K562 (cell line): Measurements from ENCODE around the gene CSPG5. TPM values are rescaled to one million over a fixed set of nuclear protein-coding genes. Genes with fewer than 3 reads are reported as not detected.

Experiments used
- BACH1 ChIP-seq: fragments of 200-800 bp; sonication (Bioruptor generic); IDR thresholded peaks from 2 replicates; pipeline ENCODE4 v1.6.1; 2016; ENCODE audit warnings: missing genetic modification characterization, missing compliant biosample characterization
- BHLHE40 ChIP-seq: IDR thresholded peaks from 2 replicates; pipeline ENCODE4 v1.6.1; 2011; ENCODE audit warnings: low read length, improper control_type of control experiment
- DACH1 ChIP-seq: fragments of 450-650 bp; IDR thresholded peaks from 2 replicates; pipeline ENCODE4 v1.6.1; 2018; ENCODE audit not compliant: partially characterized antibody
- EZH2 ChIP-seq: IDR thresholded peaks from 2 replicates; pipeline ENCODE4 v1.6.1; 2012; ENCODE audit warnings: low read depth, mild to moderate bottlenecking, inconsistent platforms, low read length, borderline replicate concordance
- FIP1L1 ChIP-seq: fragments of 200-400 bp; formaldehyde crosslinking; IDR thresholded peaks from 2 replicates; pipeline ENCODE4 v1.6.1; 2018; ENCODE audit warnings: mild to moderate bottlenecking, low read depth, low read length; ENCODE audit not compliant: poor library complexity, severe bottlenecking
- MXI1 ChIP-seq: IDR thresholded peaks from 2 replicates; pipeline ENCODE4 v1.6.1; 2011; ENCODE audit warnings: low read depth, mild to moderate bottlenecking, improper control_type of control experiment, low read length
- NCOA2 ChIP-seq, 2 experiments: fragments of 450-650 bp; IDR thresholded peaks; 2 replicates each; pipeline ENCODE4 v1.6.1; 2018; ENCODE audit warnings: mild to moderate bottlenecking in 2 of 2, moderate library complexity in 1 of 2; ENCODE audit not compliant: partially characterized antibody in 2 of 2
- NFRKB ChIP-seq: fragments of 450-650 bp; IDR thresholded peaks from 2 replicates; pipeline ENCODE4 v1.6.1; 2016; ENCODE audit warnings: low read depth
- PCBP1 ChIP-seq: fragments of 200-400 bp; formaldehyde crosslinking; IDR thresholded peaks from 2 replicates; pipeline ENCODE4 v1.6.1; 2018; ENCODE audit warnings: mild to moderate bottlenecking, low read depth, low read length; ENCODE audit not compliant: poor library complexity, severe bottlenecking
- PRPF4 ChIP-seq: fragments of 200-400 bp; formaldehyde crosslinking; IDR thresholded peaks from one replicate; pipeline ENCODE4 v1.6.1; 2017; ENCODE audit warnings: low read length, low read depth, mild to moderate bottlenecking; ENCODE audit not compliant: insufficient read depth, poor library complexity, severe bottlenecking
- PTRF ChIP-seq: fragments of 450-650 bp; IDR thresholded peaks from 2 replicates; pipeline ENCODE4 v1.6.1; 2016; ENCODE audit warnings: mild to moderate bottlenecking, missing genetic modification characterization, missing compliant biosample characterization
- PYGO2 ChIP-seq: fragments of 450-650 bp; IDR thresholded peaks from 2 replicates; pipeline ENCODE4 v1.6.1; 2016; ENCODE audit warnings: mild to moderate bottlenecking, missing genetic modification characterization, moderate library complexity, missing compliant biosample characterization
- RUNX1 ChIP-seq: sonication (generic); IDR thresholded peaks from 2 replicates; pipeline ENCODE4 v1.6.1; 2016; ENCODE audit warnings: antibody characterized with exemption, low read depth
- SRF ChIP-seq, 2 experiments: fragments of 250-450, 450-650 bp in 1 of 2; sonication (Bioruptor Pico) in 1 of 2; sonication (generic) in 1 of 2; formaldehyde crosslinking; IDR thresholded peaks; 2 replicates each; pipeline versions ENCODE4 v1.5.0 to v1.5.1; 2020 to 2022; ENCODE audit warnings: mild to moderate bottlenecking in 1 of 2, missing genetic modification reagents in 1 of 2
- TEAD2 ChIP-seq: fragments of 450-650 bp; IDR thresholded peaks from 2 replicates; pipeline ENCODE4 v1.6.1; 2016; ENCODE audit warnings: missing genetic modification characterization, control low read depth, missing compliant biosample characterization
- ZBTB8A ChIP-seq: fragments of 450-650 bp; IDR thresholded peaks from 2 replicates; pipeline ENCODE4 v1.6.1; 2018; ENCODE audit warnings: mild to moderate bottlenecking, moderate library complexity; ENCODE audit not compliant: partially characterized antibody
- ZFP36 ChIP-seq: fragments of 150-350 bp; IDR thresholded peaks from 2 replicates; pipeline ENCODE4 v1.6.1; 2018; ENCODE audit warnings: low read length, low read depth; ENCODE audit not compliant: partially characterized antibody
- ZNF146 ChIP-seq: IDR thresholded peaks from one replicate; pipeline ENCODE4 v1.6.1; 2018; ENCODE audit warnings: missing compliant biosample characterization; ENCODE audit not compliant: unreplicated experiment
- ZNF224 ChIP-seq: sonication (generic); formaldehyde crosslinking; IDR thresholded peaks from 2 replicates; pipeline ENCODE4 v1.8.0; 2022; ENCODE audit warnings: mild to moderate bottlenecking, missing genetic modification reagents
- ZNF408 ChIP-seq: fragments of 250-450 bp; sonication (Bioruptor Pico); IDR thresholded peaks from 2 replicates; pipeline ENCODE4 v1.4.0; 2020; ENCODE audit warnings: low read depth, mild to moderate bottlenecking, moderate library complexity
- ZNF778 ChIP-seq: fragments of 450-650 bp; formaldehyde crosslinking; IDR thresholded peaks from 2 replicates; pipeline ENCODE4 v1.4.0; 2020; ENCODE audit warnings: mild to moderate bottlenecking, moderate library complexity
- polyA plus RNA-seq, 8 experiments: library from polyadenylated mRNA; depleted of rRNA in 4 of 8; stranded (reverse) in 5 of 8; unstranded in 3 of 8; fragments of >200 nt; fragmentation: Nextera tagmentation in 2 of 8; fragmentation: Illumina TruSeq in 1 of 8; extraction: Ambion mirVana in 2 of 8; extraction: Trizol in 1 of 8; gene quantifications; 2 replicates each; pipeline versions ENCODE4 v1.2.1 to v1.2.3, GENCODE V29; 2011 to 2014; ENCODE audit warnings: inconsistent platforms in 1 of 8, missing spikeins in 1 of 8
- total RNA-seq, 7 experiments: library from RNA; depleted of rRNA in 6 of 7; stranded (reverse); fragments of >200 nt in 6 of 7; fragmentation: Illumina TruSeq in 2 of 7; extraction: Trizol in 2 of 7; gene quantifications; 2 replicates each; pipeline versions ENCODE4 v1.2.1 to v1.2.3, GENCODE V29; 2011 to 2021; ENCODE audit warnings: low replicate concordance in 1 of 7
- TF ChIP-seq, protein P1 (sequence below): fragments of 250-450 bp; sonication (Bioruptor Pico); IDR thresholded peaks from 2 replicates; pipeline ENCODE4 v1.4.0; 2020; ENCODE audit warnings: mild to moderate bottlenecking
- TF ChIP-seq, protein P2 (sequence below): fragments of 250-450 bp; sonication (Bioruptor Pico); IDR thresholded peaks from 2 replicates; pipeline ENCODE4 v1.8.0; 2022; ENCODE audit warnings: inconsistent platforms
- TF ChIP-seq, protein P3 (sequence below): fragments of 450-650 bp; IDR thresholded peaks from 2 replicates; pipeline ENCODE4 v1.6.1; 2016; ENCODE audit warnings: missing biosample characterization, missing genetic modification characterization

Gene CSPG5
- total and polyA plus RNA-seq, 9 of the 15 experiments (the other 6 are each of a cell fraction or from before 2014, with no cell fraction given), result 0.06 to 3.3 (median 2.4) TPM

DNA sequence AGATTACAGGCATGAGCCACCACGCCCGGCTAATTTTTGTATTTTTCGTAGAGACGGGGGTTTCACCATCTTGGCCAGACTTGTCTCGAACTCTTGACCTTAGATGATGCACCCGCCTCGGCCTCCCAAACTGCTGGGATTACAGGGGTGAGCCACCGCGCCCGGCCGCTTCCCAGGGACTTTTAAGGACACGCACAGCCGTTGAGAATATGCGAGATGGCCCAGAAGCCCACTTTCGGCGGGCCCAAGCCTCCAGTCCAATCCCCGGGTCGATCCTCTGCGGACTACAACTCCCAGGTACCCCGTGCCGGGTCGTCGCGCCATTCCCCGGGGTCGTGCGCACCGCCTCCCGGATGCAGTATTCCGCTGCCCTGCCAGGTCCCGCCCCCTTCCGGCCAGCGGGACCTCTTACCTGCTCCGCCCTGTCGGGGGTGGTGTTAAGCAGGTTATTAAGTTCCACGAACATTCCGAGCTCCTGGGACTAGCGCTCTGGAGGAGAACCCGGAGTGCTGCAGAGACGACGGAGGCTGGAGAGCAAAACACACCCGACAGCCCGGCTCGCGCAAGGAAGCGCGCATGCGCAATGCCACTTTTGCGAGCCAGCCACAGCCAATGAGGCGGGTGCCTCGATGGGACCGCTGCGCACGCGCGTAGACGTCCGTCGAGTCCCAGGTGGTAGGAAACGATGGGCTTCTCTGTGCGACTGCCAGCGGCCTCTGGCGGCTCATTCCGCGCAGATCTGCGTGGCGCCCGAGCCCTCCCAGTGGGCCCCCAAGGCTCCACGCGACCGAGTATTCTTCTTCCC lies 65.3 kb downstream of the CSPG5 start, which contains the start of gene ELP6 (continued):
- TF ChIP-seq, protein P1, sequence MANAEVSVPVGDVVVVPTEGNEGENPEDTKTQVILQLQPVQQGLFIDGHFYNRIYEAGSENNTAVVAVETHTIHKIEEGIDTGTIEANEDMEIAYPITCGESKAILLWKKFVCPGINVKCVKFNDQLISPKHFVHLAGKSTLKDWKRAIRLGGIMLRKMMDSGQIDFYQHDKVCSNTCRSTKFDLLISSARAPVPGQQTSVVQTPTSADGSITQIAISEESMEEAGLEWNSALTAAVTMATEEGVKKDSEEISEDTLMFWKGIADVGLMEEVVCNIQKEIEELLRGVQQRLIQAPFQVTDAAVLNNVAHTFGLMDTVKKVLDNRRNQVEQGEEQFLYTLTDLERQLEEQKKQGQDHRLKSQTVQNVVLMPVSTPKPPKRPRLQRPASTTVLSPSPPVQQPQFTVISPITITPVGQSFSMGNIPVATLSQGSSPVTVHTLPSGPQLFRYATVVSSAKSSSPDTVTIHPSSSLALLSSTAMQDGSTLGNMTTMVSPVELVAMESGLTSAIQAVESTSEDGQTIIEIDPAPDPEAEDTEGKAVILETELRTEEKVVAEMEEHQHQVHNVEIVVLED, result peak; percentile 83
- TF ChIP-seq PCBP1 (no peak), TEAD2 (tag) (no peak), BACH1 (no peak), SRF (CRISPR knock-in tag; IDR thresholded peaks at IDR 0.05) (peak in 1 of 2 experiments; percentile 77; a peak in 2 of 4 replicates), ZNF778 (CRISPR knock-in tag) (no peak), ZNF408 (CRISPR knock-in tag) (no peak), MXI1 (peak; percentile 69; the same call in 1 of the 2 replicates), ZBTB8A (no peak), PYGO2 (tag) (no peak), NFRKB (no peak; the same call in 1 of the 2 replicates), BHLHE40 (peak; percentile 61), PRPF4 (no peak), DACH1 (peak; percentile 65), NCOA2 (IDR thresholded peaks at IDR 0.05; ENCODE audit: partially characterized antibody in 2 of 2) (no peak), ZFP36 (no peak), ZNF146 (no peak), PTRF (tag) (no peak), FIP1L1 (no peak), EZH2 (no peak), ZNF224 (CRISPR knock-in tag) (no peak), RUNX1 (no peak)
- TF ChIP-seq, protein P2, sequence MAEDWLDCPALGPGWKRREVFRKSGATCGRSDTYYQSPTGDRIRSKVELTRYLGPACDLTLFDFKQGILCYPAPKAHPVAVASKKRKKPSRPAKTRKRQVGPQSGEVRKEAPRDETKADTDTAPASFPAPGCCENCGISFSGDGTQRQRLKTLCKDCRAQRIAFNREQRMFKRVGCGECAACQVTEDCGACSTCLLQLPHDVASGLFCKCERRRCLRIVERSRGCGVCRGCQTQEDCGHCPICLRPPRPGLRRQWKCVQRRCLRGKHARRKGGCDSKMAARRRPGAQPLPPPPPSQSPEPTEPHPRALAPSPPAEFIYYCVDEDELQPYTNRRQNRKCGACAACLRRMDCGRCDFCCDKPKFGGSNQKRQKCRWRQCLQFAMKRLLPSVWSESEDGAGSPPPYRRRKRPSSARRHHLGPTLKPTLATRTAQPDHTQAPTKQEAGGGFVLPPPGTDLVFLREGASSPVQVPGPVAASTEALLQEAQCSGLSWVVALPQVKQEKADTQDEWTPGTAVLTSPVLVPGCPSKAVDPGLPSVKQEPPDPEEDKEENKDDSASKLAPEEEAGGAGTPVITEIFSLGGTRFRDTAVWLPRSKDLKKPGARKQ, result no peak
- TF ChIP-seq, protein P3, sequence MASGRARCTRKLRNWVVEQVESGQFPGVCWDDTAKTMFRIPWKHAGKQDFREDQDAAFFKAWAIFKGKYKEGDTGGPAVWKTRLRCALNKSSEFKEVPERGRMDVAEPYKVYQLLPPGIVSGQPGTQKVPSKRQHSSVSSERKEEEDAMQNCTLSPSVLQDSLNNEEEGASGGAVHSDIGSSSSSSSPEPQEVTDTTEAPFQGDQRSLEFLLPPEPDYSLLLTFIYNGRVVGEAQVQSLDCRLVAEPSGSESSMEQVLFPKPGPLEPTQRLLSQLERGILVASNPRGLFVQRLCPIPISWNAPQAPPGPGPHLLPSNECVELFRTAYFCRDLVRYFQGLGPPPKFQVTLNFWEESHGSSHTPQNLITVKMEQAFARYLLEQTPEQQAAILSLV (tag), result no peak
